Natural killer cell (primary cell): ENCODE measurements around the gene ALDH16A1. TPM values are rescaled to one million over a fixed set of nuclear protein-coding genes. Genes with fewer than 3 reads are reported as not detected.

Source experiments
- ATAC-seq, 3 donors: fragments of 150-1000 bp in 2 of 3; fragments of 200-7000 bp in 1 of 3; cut with Tn5 transposase; 1 replicate in 1 of 3; 2 replicates in 2 of 3; pipeline ENCODE4 v1.10.0; 2021; ENCODE audit warnings: mild to moderate bottlenecking in 2 of 3, moderate library complexity in 2 of 3
- DNase-seq, 2 donors: peaks; one replicate each; pipeline versions ENCODE4 v3.0.0 to v3.0.0-alpha.2; 2013 to 2021; ENCODE audit warnings: mixed read lengths in 1 of 2
- H3K27ac ChIP-seq: one replicate; pipeline ENCODE4 v1.5.1; 2013; ENCODE audit warnings: mild to moderate bottlenecking, low read length
- H3K27me3 ChIP-seq: one replicate; pipeline ENCODE4 v1.6.1; 2013; ENCODE audit warnings: low read length; ENCODE audit not compliant: control insufficient read depth, insufficient read depth
- H3K36me3 ChIP-seq: one replicate; pipeline ENCODE4 v1.6.1; 2013; ENCODE audit warnings: low read length; ENCODE audit not compliant: control insufficient read depth, insufficient read depth
- H3K4me1 ChIP-seq: one replicate; pipeline ENCODE4 v1.6.1; 2013; ENCODE audit warnings: low read length; ENCODE audit not compliant: control insufficient read depth, insufficient read depth
- H3K4me3 ChIP-seq: one replicate; pipeline ENCODE4 v1.5.1; 2013; ENCODE audit warnings: low read length
- H3K9me3 ChIP-seq: one replicate; pipeline ENCODE4 v1.6.1; 2013; ENCODE audit warnings: low read length; ENCODE audit not compliant: control insufficient read depth, insufficient read depth
- H3K27ac Mint-ChIP-seq, 2 donors: one replicate each; pipeline ENCODE4 v1.8.0; 2022; ENCODE audit warnings: mild to moderate bottlenecking in 2 of 2, mixed read lengths in 2 of 2, moderate library complexity in 1 of 2
- H3K27me3 Mint-ChIP-seq, 2 donors: one replicate each; pipeline ENCODE4 v1.8.0; 2022; ENCODE audit warnings: low read depth in 2 of 2, mixed read lengths in 2 of 2
- H3K36me3 Mint-ChIP-seq: one replicate; pipeline ENCODE4 v1.8.0; 2022; ENCODE audit warnings: mixed read lengths
- H3K4me1 Mint-ChIP-seq, 2 donors: one replicate each; pipeline ENCODE4 v1.8.0; 2022; ENCODE audit warnings: mixed read lengths in 2 of 2
- H3K4me3 Mint-ChIP-seq: one replicate; pipeline ENCODE4 v1.8.0; 2022; ENCODE audit warnings: mild to moderate bottlenecking, moderate library complexity, mixed read lengths
- H3K9me3 Mint-ChIP-seq, 2 donors: one replicate each; pipeline ENCODE4 v1.8.0; 2022; ENCODE audit warnings: mixed read lengths in 2 of 2
- CTCF ChIP-seq: fragments of 200-600 bp; IDR thresholded peaks from one replicate; pipeline ENCODE4 v1.8.0; 2022; ENCODE audit warnings: antibody characterized with exemption
- WGBS: methylation state at CpG from one replicate; pipeline ENCODE4 v1.1.7; 2013; ENCODE audit warnings: missing lambda C conversion rate; ENCODE audit not compliant: insufficient coverage; 5-methylcytosine and 5-hydroxymethylcytosine counted together
- intact Hi-C: fragments of 100-400 bp; cut with micrococcal nuclease; formaldehyde crosslinking; loops from one replicate; pipeline ENCODE4 v1.14.2; 2022
- total RNA-seq, 4 donors: library from RNA; stranded (reverse); fragments of 120-200 nt in 1 of 4; gene quantifications; one replicate each; pipeline versions ENCODE4 v1.2.3 to v1.2.4, GENCODE V29; 2013 to 2022

The ALDH16A1 gene
- total RNA-seq, 3 donors from 2014 or later (not counting 1 experiment from before 2014, with no cell fraction given): 39.9 to 43.2 (median 41.4) TPM

GRCh38 chr19:49497789-49498103 is 44.7 kb downstream of the ALDH16A1 start:
- Histone ChIP-seq H3K4me1 (peaks cover 88% of the 10 kb centered on the region), H3K27me3 (no peaks in the 10 kb centered on the region), H3K36me3 (peaks cover 33% of the 10 kb centered on the region), H3K9me3 (no peaks in the 10 kb centered on the region), H3K4me3 (peak overlapping the region; percentile 62), H3K27ac (peak overlapping the region; percentile 83)
- H3K4me1 Mint-ChIP-seq: peaks cover 56 to 65% of the 10 kb centered on the region in 2 donors
- ATAC-seq: no peak
- WGBS: 81% methylated on average over 12 of the region's 12 CpGs
- H3K9me3 Mint-ChIP-seq: no peaks in the 10 kb centered on the region
- H3K27me3 Mint-ChIP-seq: no peaks in the 10 kb centered on the region
- TF ChIP-seq CTCF: no peak
- peak overlapping the region; percentile 97 to 98 for H3K27ac Mint-ChIP-seq
- peak overlapping the region; percentile 99 for H3K4me3 Mint-ChIP-seq
- intact Hi-C loops: loop anchor here (2.0 kb wide), 1 partner anchor 45 kb away; the partner anchor contains the start of gene ALDH16A1
- peak in 1 of 2 donors; percentile 48 for DNase-seq
- H3K36me3 Mint-ChIP-seq: peaks cover 4% of the 10 kb centered on the region

- peaks cover 50 to 61% of the 10 kb centered on the region in 2 donors for H3K4me1 Mint-ChIP-seq
- peak overlapping the region; percentile 78 for H3K4me3 ChIP-seq
- no peaks in the 10 kb centered on the region for H3K27me3 Mint-ChIP-seq
- intact Hi-C loops: no loop called here
- WGBS: 78% methylated on average over 6 of the region's 7 CpGs
- H3K4me1 ChIP-seq: peaks cover 90% of the 10 kb centered on the region
- no peak for ATAC-seq
- DNase-seq: no peak
- H3K36me3 ChIP-seq: peaks cover 28% of the 10 kb centered on the region
- no peaks in the 10 kb centered on the region for H3K27me3 ChIP-seq
- H3K27ac Mint-ChIP-seq: peak overlapping the region; percentile 97
- no peaks in the 10 kb centered on the region for H3K9me3 ChIP-seq
- no peaks in the 10 kb centered on the region for H3K9me3 Mint-ChIP-seq
- no peaks in the 10 kb centered on the region for H3K36me3 Mint-ChIP-seq
- TF ChIP-seq CTCF: no peak
- peak overlapping the region; percentile 83 for H3K27ac ChIP-seq
- peak overlapping the region; percentile 99 for H3K4me3 Mint-ChIP-seq
These were observed 45.5 kb downstream of the ALDH16A1 start for GRCh38 chr19:49498475-49498874.

- Mint-ChIP-seq H3K27ac (peak overlapping the region; percentile 97), H3K27me3 (no peaks in the 10 kb centered on the region), H3K36me3 (no peaks in the 10 kb centered on the region), H3K4me1 (peaks cover 50 to 61% of the 10 kb centered on the region in 2 donors), H3K9me3 (no peaks in the 10 kb centered on the region), H3K4me3 (peak overlapping the region; percentile 99)
- peak in 1 of 2 donors; percentile 60 for DNase-seq
- WGBS: 34% methylated on average over 17 of the region's 19 CpGs
- Histone ChIP-seq H3K4me3 (peak overlapping the region; percentile 78), H3K4me1 (peaks cover 83% of the 10 kb centered on the region), H3K9me3 (no peaks in the 10 kb centered on the region), H3K36me3 (peaks cover 28% of the 10 kb centered on the region), H3K27me3 (no peaks in the 10 kb centered on the region), H3K27ac (peak overlapping the region; percentile 83)
- intact Hi-C loops: no loop called here
- no peak for TF ChIP-seq CTCF
- no peak for ATAC-seq
These were observed 46.1 kb downstream of the ALDH16A1 start for GRCh38 chr19:49499030-49499670.
